Aorta (tissue), 5 donors: Measurements from ENCODE around the gene PRR35. TPM values are rescaled to one million over a fixed set of nuclear protein-coding genes. Genes with fewer than 3 reads are reported as not detected.

Experiments
- ATAC-seq: fragments of 200-7000 bp; cut with Tn5 transposase; one replicate; pipeline ENCODE4 v1.9.1; 2022; ENCODE audit warnings: moderate library complexity; ENCODE audit not compliant: low FRiP score
- DNase-seq, 2 donors: peaks; one replicate each; pipeline ENCODE4 v3.0.0-alpha.2; 2020
- H3K27ac ChIP-seq, 2 donors: one replicate each; pipeline ENCODE4 v1.5.1; 2013; ENCODE audit warnings: low read length in 2 of 2, mild to moderate bottlenecking in 2 of 2, moderate library complexity in 2 of 2, control low read depth in 1 of 2, inconsistent platforms in 1 of 2, low read depth in 1 of 2
- H3K27me3 ChIP-seq, 2 donors: one replicate each; pipeline ENCODE4 v1.6.1; 2013; ENCODE audit warnings: control low read depth in 1 of 2, low read length in 1 of 2, mild to moderate bottlenecking in 1 of 2, moderate library complexity in 1 of 2; ENCODE audit not compliant: insufficient read depth in 2 of 2, control insufficient read depth in 1 of 2
- H3K36me3 ChIP-seq, 2 donors: one replicate each; pipeline ENCODE4 v1.6.1; 2013; ENCODE audit warnings: control low read depth in 1 of 2, low read length in 1 of 2, mild to moderate bottlenecking in 1 of 2; ENCODE audit not compliant: insufficient read depth in 2 of 2, control insufficient read depth in 1 of 2
- H3K4me1 ChIP-seq, 2 donors: one replicate each; pipeline ENCODE4 v1.6.1; 2013; ENCODE audit warnings: low read length in 2 of 2, control low read depth in 1 of 2, mild to moderate bottlenecking in 1 of 2, moderate library complexity in 1 of 2; ENCODE audit not compliant: insufficient read depth in 2 of 2, control insufficient read depth in 1 of 2
- H3K4me3 ChIP-seq, 2 donors: one replicate each; pipeline ENCODE4 v1.5.1; 2013; ENCODE audit warnings: low read length in 2 of 2, control low read depth in 1 of 2, mild to moderate bottlenecking in 1 of 2
- H3K9me3 ChIP-seq: one replicate; pipeline ENCODE4 v1.6.1; 2013; ENCODE audit warnings: mild to moderate bottlenecking, low read length; ENCODE audit not compliant: control insufficient read depth
- WGBS, 2 donors: extraction: QIAGEN DNeasy Blood & Tissue Kit; methylation state at CpG; one replicate each; pipeline ENCODE4 v1.1.7; 2013; 5-methylcytosine and 5-hydroxymethylcytosine counted together
- intact Hi-C, 2 donors: fragments of 100-400 bp; cut with DNase I; formaldehyde crosslinking; loops; one replicate each; pipeline versions ENCODE4 v1.14.2 to v1.15.0; 2022
- microRNA-seq, 2 donors: library from miRNA; unstranded; fragments of <30 nt; microRNA quantifications; one replicate each; pipeline ENCODE4 v1.2.0, GENCODE V29; 2020
- polyA plus RNA-seq, 2 donors: library from polyadenylated mRNA; stranded (reverse); fragments of 200-250 nt; gene quantifications; one replicate each; pipeline ENCODE4 v1.2.3, GENCODE V29; 2013
- total RNA-seq, 2 donors: library from RNA; stranded (reverse); fragmentation: NEBNext Ultra II Directional; extraction: Animal tissue kit (Norgen Biotek cat#: 25700); gene quantifications; one replicate each; pipeline ENCODE4 v1.2.1, GENCODE V29; 2021
- donor health status: healthy with polysubstance abuse.
- donor health status: Bipolar disorder and iron deficiency.
- donor health status: DM: no; HTN: no; CAD: no.
- donor health status: DM: no; HTN: no; CAD: no.
- donor health status: DM: yes; HTN: yes; CAD: no.

Gene PRR35
- total and polyA plus RNA-seq, 4 donors, result 0.05 TPM; not detected in 3

- H3K4me1 ChIP-seq, result no peaks in the 10 kb centered on the region
- intact Hi-C loops, result no loop called here
- H3K27ac ChIP-seq, result no peak overlapping the region
- no peak for DNase-seq
- no peaks in the 10 kb centered on the region for H3K9me3 ChIP-seq
- H3K27me3 ChIP-seq, result no peaks in the 10 kb centered on the region
- no peak overlapping the region for H3K4me3 ChIP-seq
- WGBS, 2 donors, result 94 to 97% methylated on average over 22 of the region's 22 CpGs
- ATAC-seq, result no peak
- H3K36me3 ChIP-seq, result no peaks in the 10 kb centered on the region
Observed at GRCh38 chr16:606656-607307, 46.6 kb downstream of the PRR35 start.

GRCh38 chr16:608019-608418 is 47.8 kb downstream of the PRR35 start:
- DNase-seq, result no peak
- Histone ChIP-seq H3K4me3 (no peak overlapping the region), H3K27ac (no peak overlapping the region), H3K9me3 (no peaks in the 10 kb centered on the region), H3K36me3 (no peaks in the 10 kb centered on the region), H3K27me3 (no peaks in the 10 kb centered on the region), H3K4me1 (no peaks in the 10 kb centered on the region)
- ATAC-seq, result no peak
- intact Hi-C loops, result no loop called here
- WGBS, 2 donors, result 80 to 82% methylated on average over 10 of the region's 10 CpGs

- Histone ChIP-seq H3K27ac (no peak overlapping the region), H3K36me3 (no peaks in the 10 kb centered on the region), H3K4me1 (no peaks in the 10 kb centered on the region), H3K4me3 (no peak overlapping the region), H3K27me3 (no peaks in the 10 kb centered on the region), H3K9me3 (no peaks in the 10 kb centered on the region)
- ATAC-seq (no peak), DNase-seq (no peak)
- intact Hi-C loops, result no loop called here
- 86 to 87% methylated on average over 13 of the region's 13 CpGs for WGBS, 2 donors
Observed at GRCh38 chr16:609316-609715, 49.1 kb downstream of the PRR35 start.

GRCh38 chr16:609984-610383 is 49.8 kb downstream of the PRR35 start:
- Histone ChIP-seq H3K4me1 (no peaks in the 10 kb centered on the region), H3K27me3 (no peaks in the 10 kb centered on the region), H3K4me3 (no peak overlapping the region), H3K9me3 (no peaks in the 10 kb centered on the region), H3K36me3 (no peaks in the 10 kb centered on the region), H3K27ac (no peak overlapping the region)
- intact Hi-C loops, result no loop called here
- 87 to 89% methylated on average over 14 of the region's 14 CpGs for WGBS, 2 donors
- peak; percentile 33 for ATAC-seq
- DNase-seq, result no peak

GRCh38 chr16:610513-611381 is 50.6 kb downstream of the PRR35 start:
- WGBS, 2 donors, result 77 to 79% methylated on average over 28 of the region's 28 CpGs
- Histone ChIP-seq H3K36me3 (no peaks in the 10 kb centered on the region), H3K27me3 (no peaks in the 10 kb centered on the region), H3K9me3 (no peaks in the 10 kb centered on the region), H3K4me1 (no peaks in the 10 kb centered on the region), H3K4me3 (no peak overlapping the region), H3K27ac (no peak overlapping the region)
- ATAC-seq (no peak), DNase-seq (no peak)
- intact Hi-C loops, result no loop called here

- Histone ChIP-seq H3K4me3 (no peak overlapping the region), H3K27me3 (no peaks in the 10 kb centered on the region), H3K9me3 (no peaks in the 10 kb centered on the region), H3K4me1 (no peaks in the 10 kb centered on the region), H3K36me3 (no peaks in the 10 kb centered on the region), H3K27ac (no peak overlapping the region)
- intact Hi-C loops, result no loop called here
- ATAC-seq, result no peak
- no peak for DNase-seq
- WGBS, 2 donors, result 95% methylated on average over 13 of the region's 13 CpGs
Observed at GRCh38 chr16:615122-615521, 54.9 kb downstream of the PRR35 start.

Small RNAs within 50 kb of the gene (microRNA-seq; reads per million reads assigned to microRNA genes)
- gene MIR3176, result 0 reads per million in 2 donors
- gene MIR5587, result 0 reads per million in 2 donors

Other genes starting within 250 kb of the PRR35 start
- gene AXIN1, start 207.7 kb upstream of the PRR35 start, total RNA-seq, result 10 to 100 TPM; 17.0 to 19.8 TPM
- gene AXIN1, start 207.7 kb upstream of the PRR35 start, polyA plus RNA-seq, result 10 to 100 TPM in 1 of 2 donors, 1 to 10 TPM in 1; 9.1 to 14.2 TPM
- gene MRPL28, start 189.9 kb upstream of the PRR35 start, total RNA-seq, result 10 to 100 TPM; 35.5 to 38.0 TPM
- 100 to 1,000 TPM in 1 of 2 donors, 10 to 100 TPM in 1; 42.6 to 107 TPM for gene MRPL28, start 189.9 kb upstream of the PRR35 start, polyA plus RNA-seq
- 10 to 100 TPM; 38.9 to 39.0 TPM for gene PGAP6, start 178.4 kb upstream of the PRR35 start, total RNA-seq
- gene PGAP6, start 178.4 kb upstream of the PRR35 start, polyA plus RNA-seq, result 10 to 100 TPM; 27.4 to 41.4 TPM
- gene NME4, start 163.2 kb upstream of the PRR35 start, total RNA-seq, result 10 to 100 TPM; 65.6 to 81.9 TPM
- gene NME4, start 163.2 kb upstream of the PRR35 start, polyA plus RNA-seq, result 100 to 1,000 TPM in 1 of 2 donors, 10 to 100 TPM in 1; 95.5 to 128 TPM
- 10 to 100 TPM; 10.9 to 15.9 TPM for gene DECR2, start 158.5 kb upstream of the PRR35 start, total RNA-seq
- 10 to 100 TPM; 16.2 to 21.8 TPM for gene DECR2, start 158.5 kb upstream of the PRR35 start, polyA plus RNA-seq
- gene RAB11FIP3, start 134.7 kb upstream of the PRR35 start, total RNA-seq, result 10 to 100 TPM; 60.5 to 63.3 TPM
- gene RAB11FIP3, start 134.7 kb upstream of the PRR35 start, polyA plus RNA-seq, result 10 to 100 TPM; 22.0 to 68.8 TPM
- 10 to 100 TPM; 27.9 to 33.9 TPM for gene CAPN15, start 32.7 kb upstream of the PRR35 start, total RNA-seq
- gene CAPN15, start 32.7 kb upstream of the PRR35 start, polyA plus RNA-seq, result 10 to 100 TPM; 15.3 to 24.1 TPM
- 1 to 10 TPM in 1 of 2 donors, under 1 TPM in 1; 0.52 to 2.2 TPM for gene NHLRC4, start 6.6 kb downstream of the PRR35 start, total RNA-seq
- 1 to 10 TPM in 1 of 2 donors, under 1 TPM in 1; 0.25 to 2.6 TPM for gene NHLRC4, start 6.6 kb downstream of the PRR35 start, polyA plus RNA-seq
- 10 to 100 TPM; 25.8 to 38.5 TPM for gene PIGQ, start 9.6 kb downstream of the PRR35 start, total RNA-seq
- 10 to 100 TPM; 10.8 to 92.2 TPM for gene PIGQ, start 9.6 kb downstream of the PRR35 start, polyA plus RNA-seq
- gene RAB40C, start 29.7 kb downstream of the PRR35 start, total RNA-seq, result 10 to 100 TPM; 17.9 to 19.6 TPM
- 10 to 100 TPM in 1 of 2 donors, 1 to 10 TPM in 1; 9.5 to 40.7 TPM for gene RAB40C, start 29.7 kb downstream of the PRR35 start, polyA plus RNA-seq
- 1 to 10 TPM in 1 of 2 donors, under 1 TPM in 1; 0.33 to 1.0 TPM for gene WFIKKN1, start 70.6 kb downstream of the PRR35 start, total RNA-seq
- 1 to 10 TPM in 1 of 2 donors, under 1 TPM in 1; 0.63 to 2.2 TPM for gene WFIKKN1, start 70.6 kb downstream of the PRR35 start, polyA plus RNA-seq
- 10 to 100 TPM; 45.2 to 64.8 TPM for gene METTL26, start 75.9 kb downstream of the PRR35 start, total RNA-seq
- 100 to 1,000 TPM in 1 of 2 donors, 10 to 100 TPM in 1; 86.0 to 158 TPM for gene METTL26, start 75.9 kb downstream of the PRR35 start, polyA plus RNA-seq
- 10 to 100 TPM; 10.4 to 14.7 TPM for gene MCRIP2, start 81.4 kb downstream of the PRR35 start, total RNA-seq
- gene MCRIP2, start 81.4 kb downstream of the PRR35 start, polyA plus RNA-seq, result 10 to 100 TPM; 22.9 to 28.9 TPM
- gene WDR90, start 89.0 kb downstream of the PRR35 start, total RNA-seq, result 10 to 100 TPM; 21.0 to 25.8 TPM
- 10 to 100 TPM in 1 of 2 donors, 1 to 10 TPM in 1; 7.5 to 60.9 TPM for gene WDR90, start 89.0 kb downstream of the PRR35 start, polyA plus RNA-seq
- gene RHOT2, start 107.7 kb downstream of the PRR35 start, total RNA-seq, result 10 to 100 TPM; 79.3 to 93.8 TPM
- 100 to 1,000 TPM in 1 of 2 donors, 10 to 100 TPM in 1; 27.4 to 356 TPM for gene RHOT2, start 107.7 kb downstream of the PRR35 start, polyA plus RNA-seq
- 1 to 10 TPM in 1 of 2 donors, under 1 TPM in 1; 0.88 to 1.3 TPM for gene RHBDL1, start 115.3 kb downstream of the PRR35 start, total RNA-seq
- 1 to 10 TPM in 1 of 2 donors, not detected in 1; 1.5 TPM for gene RHBDL1, start 115.3 kb downstream of the PRR35 start, polyA plus RNA-seq
- 10 to 100 TPM; 67.4 to 84.3 TPM for gene STUB1, start 120.0 kb downstream of the PRR35 start, total RNA-seq
- gene STUB1, start 120.0 kb downstream of the PRR35 start, polyA plus RNA-seq, result 100 to 1,000 TPM; 126 to 169 TPM
- 10 to 100 TPM; 46.1 to 51.7 TPM for gene JMJD8, start 123.9 kb downstream of the PRR35 start, total RNA-seq
- 100 to 1,000 TPM in 1 of 2 donors, 10 to 100 TPM in 1; 55.2 to 110 TPM for gene JMJD8, start 123.9 kb downstream of the PRR35 start, polyA plus RNA-seq
- 1 to 10 TPM; 6.7 to 8.4 TPM for gene WDR24, start 130.0 kb downstream of the PRR35 start, total RNA-seq
- 10 to 100 TPM in 1 of 2 donors, 1 to 10 TPM in 1; 4.3 to 10.4 TPM for gene WDR24, start 130.0 kb downstream of the PRR35 start, polyA plus RNA-seq
- gene FBXL16, start 145.4 kb downstream of the PRR35 start, total RNA-seq, result under 1 TPM; 0.16 to 0.18 TPM
- not detected for gene FBXL16, start 145.4 kb downstream of the PRR35 start, polyA plus RNA-seq
- gene METRN, start 154.7 kb downstream of the PRR35 start, total RNA-seq, result 10 to 100 TPM; 22.7 to 26.6 TPM
- 10 to 100 TPM; 26.7 to 61.3 TPM for gene METRN, start 154.7 kb downstream of the PRR35 start, polyA plus RNA-seq
- 10 to 100 TPM; 18.6 to 25.7 TPM for gene ANTKMT, start 160.8 kb downstream of the PRR35 start, total RNA-seq
- gene ANTKMT, start 160.8 kb downstream of the PRR35 start, polyA plus RNA-seq, result 10 to 100 TPM; 13.1 to 33.0 TPM
- gene CCDC78, start 166.0 kb downstream of the PRR35 start, total RNA-seq, result 1 to 10 TPM in 1 of 2 donors, under 1 TPM in 1; 0.39 to 1.7 TPM
- under 1 TPM in 1 of 2 donors, not detected in 1; 0.97 TPM for gene CCDC78, start 166.0 kb downstream of the PRR35 start, polyA plus RNA-seq
- 1 to 10 TPM; 2.4 to 3.8 TPM for gene HAGHL, start 166.7 kb downstream of the PRR35 start, total RNA-seq
- gene HAGHL, start 166.7 kb downstream of the PRR35 start, polyA plus RNA-seq, result 10 to 100 TPM in 1 of 2 donors, 1 to 10 TPM in 1; 2.8 to 22.5 TPM
- gene CIAO3, start 180.6 kb downstream of the PRR35 start, total RNA-seq, result 10 to 100 TPM; 21.8 to 22.4 TPM
- 10 to 100 TPM; 12.4 to 35.9 TPM for gene CIAO3, start 180.6 kb downstream of the PRR35 start, polyA plus RNA-seq
- under 1 TPM; 0.33 to 0.52 TPM for gene MSLN, start 200.3 kb downstream of the PRR35 start, total RNA-seq
- gene MSLN, start 200.3 kb downstream of the PRR35 start, polyA plus RNA-seq, result 1 to 10 TPM; 1.5 to 2.1 TPM
- 10 to 100 TPM; 12.1 to 13.5 TPM for gene RPUSD1, start 228.0 kb downstream of the PRR35 start, total RNA-seq
- gene RPUSD1, start 228.0 kb downstream of the PRR35 start, polyA plus RNA-seq, result 10 to 100 TPM in 1 of 2 donors, 1 to 10 TPM in 1; 6.8 to 20.3 TPM
- 10 to 100 TPM in 1 of 2 donors, 1 to 10 TPM in 1; 7.1 to 14.3 TPM for gene CHTF18, start 228.2 kb downstream of the PRR35 start, total RNA-seq
- 10 to 100 TPM in 1 of 2 donors, 1 to 10 TPM in 1; 3.0 to 56.9 TPM for gene CHTF18, start 228.2 kb downstream of the PRR35 start, polyA plus RNA-seq
- not detected for gene GNG13, start 240.3 kb downstream of the PRR35 start, total RNA-seq
- gene GNG13, start 240.3 kb downstream of the PRR35 start, polyA plus RNA-seq, result not detected